DOHH2 (cell line): Measurements from ENCODE around the gene FAM171A1.

Experiments
- H3F3A ChIP-seq: fragments of 200-600 bp; sonication (generic), shearing (Covaris generic); 2 replicates; pipeline ENCODE4 v1.6.0; 2016; ENCODE audit warnings: antibody characterized with exemption, mild to moderate bottlenecking; ENCODE audit not compliant: control insufficient read depth, insufficient read depth
- H3K27ac ChIP-seq: fragments of 200-600 bp; sonication (generic); 2 replicates; pipeline ENCODE4 v1.5.1; 2014; ENCODE audit warnings: low read depth, mild to moderate bottlenecking, low read length, moderate library complexity
- H3K27me3 ChIP-seq: fragments of 200-600 bp; sonication (generic); 2 replicates; pipeline ENCODE4 v1.6.1; 2014; ENCODE audit warnings: mild to moderate bottlenecking, low read length, mixed read lengths; ENCODE audit not compliant: control insufficient read depth
- H3K36me3 ChIP-seq: fragments of 200-600 bp; sonication (generic); 2 replicates; pipeline ENCODE4 v1.6.1; 2014; ENCODE audit warnings: mild to moderate bottlenecking, low read length, moderate library complexity, mixed read lengths; ENCODE audit not compliant: control insufficient read depth
- H3K4me1 ChIP-seq: fragments of 200-600 bp; sonication (generic); 2 replicates; pipeline ENCODE4 v1.6.1; 2014; ENCODE audit warnings: mild to moderate bottlenecking, low read length, mixed read lengths; ENCODE audit not compliant: control insufficient read depth
- H3K4me2 ChIP-seq: fragments of 200-600 bp; sonication (generic); 2 replicates; pipeline ENCODE4 v1.6.0; 2014; ENCODE audit warnings: mild to moderate bottlenecking, low read length, moderate library complexity
- H3K4me3 ChIP-seq: fragments of 200-600 bp; sonication (generic); 2 replicates; pipeline ENCODE4 v1.5.1; 2014; ENCODE audit warnings: mild to moderate bottlenecking, low read length, mixed read lengths
- H3K79me2 ChIP-seq: fragments of 200-600 bp; sonication (generic); 2 replicates; pipeline ENCODE4 v1.6.1; 2014; ENCODE audit warnings: mild to moderate bottlenecking, low read length, mixed read lengths; ENCODE audit not compliant: control insufficient read depth
- H3K9me2 ChIP-seq: fragments of 200-600 bp; sonication (generic); replicated peaks from 2 replicates; pipeline ENCODE4 v1.6.1; 2014; ENCODE audit warnings: mild to moderate bottlenecking, low read length, mixed read lengths; ENCODE audit not compliant: control insufficient read depth
- H3K9me3 ChIP-seq: fragments of 200-600 bp; sonication (generic); 2 replicates; pipeline ENCODE4 v1.6.1; 2014; ENCODE audit warnings: antibody characterized with exemption, low read length, mixed read lengths; ENCODE audit not compliant: control insufficient read depth, insufficient read depth
- H4K20me1 ChIP-seq: fragments of 200-600 bp; sonication (generic); 2 replicates; pipeline ENCODE4 v1.6.0; 2014; ENCODE audit warnings: low read depth, mild to moderate bottlenecking, antibody characterized with exemption, low read length, moderate library complexity; ENCODE audit not compliant: control insufficient read depth, insufficient read depth
- EZH2phosphoT487 ChIP-seq: fragments of 200-600 bp; sonication (generic); IDR thresholded peaks from 2 replicates; pipeline ENCODE4 v1.6.1; 2017; ENCODE audit warnings: borderline replicate concordance, mild to moderate bottlenecking, antibody characterized with exemption, low read length, moderate library complexity, mixed read lengths
- TF ChIP-seq, protein P1 (sequence below): fragments of 200-600 bp; sonication (generic); IDR thresholded peaks from one replicate; pipeline ENCODE4 v1.5.1; 2014; ENCODE audit warnings: antibody characterized with exemption, mild to moderate bottlenecking, low read depth, low read length; ENCODE audit not compliant: poor library complexity, severe bottlenecking

The FAM171A1 gene

DNA sequence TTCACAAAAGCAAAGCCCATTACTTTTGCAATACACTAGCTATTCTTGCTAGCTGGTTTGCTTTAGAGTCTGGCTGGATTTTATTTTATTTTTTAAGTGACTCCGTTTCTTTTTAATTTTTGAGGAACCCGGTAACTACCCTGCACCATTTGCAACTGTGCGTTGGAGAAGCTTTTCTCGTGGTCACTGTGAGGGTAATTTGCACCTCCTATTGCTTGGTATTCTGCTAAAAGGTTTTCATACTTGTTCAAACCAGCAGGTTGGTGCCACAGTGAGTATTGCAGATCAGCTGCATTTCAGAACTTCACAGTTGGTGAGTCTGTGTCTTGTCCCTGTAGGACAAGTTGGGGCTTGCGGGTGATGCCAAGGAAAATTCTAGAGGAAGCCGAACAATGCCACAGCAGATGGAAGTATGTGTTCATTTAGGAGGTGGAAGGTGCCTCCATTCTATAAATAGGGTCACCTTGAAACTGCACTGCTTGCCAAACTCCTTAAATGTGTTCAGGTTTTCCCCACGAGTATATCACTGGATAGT is 198.7 kb downstream of the FAM171A1 start:
- Histone ChIP-seq H4K20me1 (no peaks in the 10 kb centered on the region), H3K27ac (no peak overlapping the region), H3K36me3 (no peaks in the 10 kb centered on the region), H3K27me3 (peaks cover 25% of the 10 kb centered on the region), H3K4me2 (no peak overlapping the region), H3K9me2 (no peaks in the 10 kb centered on the region), H3F3A (no peaks in the 10 kb centered on the region), H3K9me3 (no peaks in the 10 kb centered on the region), H3K4me3 (no peak overlapping the region), H3K4me1 (peaks cover 11% of the 10 kb centered on the region), H3K79me2 (no peaks in the 10 kb centered on the region)
- TF ChIP-seq EZH2phosphoT487, result no peak
- TF ChIP-seq, protein P1, sequence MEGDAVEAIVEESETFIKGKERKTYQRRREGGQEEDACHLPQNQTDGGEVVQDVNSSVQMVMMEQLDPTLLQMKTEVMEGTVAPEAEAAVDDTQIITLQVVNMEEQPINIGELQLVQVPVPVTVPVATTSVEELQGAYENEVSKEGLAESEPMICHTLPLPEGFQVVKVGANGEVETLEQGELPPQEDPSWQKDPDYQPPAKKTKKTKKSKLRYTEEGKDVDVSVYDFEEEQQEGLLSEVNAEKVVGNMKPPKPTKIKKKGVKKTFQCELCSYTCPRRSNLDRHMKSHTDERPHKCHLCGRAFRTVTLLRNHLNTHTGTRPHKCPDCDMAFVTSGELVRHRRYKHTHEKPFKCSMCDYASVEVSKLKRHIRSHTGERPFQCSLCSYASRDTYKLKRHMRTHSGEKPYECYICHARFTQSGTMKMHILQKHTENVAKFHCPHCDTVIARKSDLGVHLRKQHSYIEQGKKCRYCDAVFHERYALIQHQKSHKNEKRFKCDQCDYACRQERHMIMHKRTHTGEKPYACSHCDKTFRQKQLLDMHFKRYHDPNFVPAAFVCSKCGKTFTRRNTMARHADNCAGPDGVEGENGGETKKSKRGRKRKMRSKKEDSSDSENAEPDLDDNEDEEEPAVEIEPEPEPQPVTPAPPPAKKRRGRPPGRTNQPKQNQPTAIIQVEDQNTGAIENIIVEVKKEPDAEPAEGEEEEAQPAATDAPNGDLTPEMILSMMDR, result no peak

DNA sequence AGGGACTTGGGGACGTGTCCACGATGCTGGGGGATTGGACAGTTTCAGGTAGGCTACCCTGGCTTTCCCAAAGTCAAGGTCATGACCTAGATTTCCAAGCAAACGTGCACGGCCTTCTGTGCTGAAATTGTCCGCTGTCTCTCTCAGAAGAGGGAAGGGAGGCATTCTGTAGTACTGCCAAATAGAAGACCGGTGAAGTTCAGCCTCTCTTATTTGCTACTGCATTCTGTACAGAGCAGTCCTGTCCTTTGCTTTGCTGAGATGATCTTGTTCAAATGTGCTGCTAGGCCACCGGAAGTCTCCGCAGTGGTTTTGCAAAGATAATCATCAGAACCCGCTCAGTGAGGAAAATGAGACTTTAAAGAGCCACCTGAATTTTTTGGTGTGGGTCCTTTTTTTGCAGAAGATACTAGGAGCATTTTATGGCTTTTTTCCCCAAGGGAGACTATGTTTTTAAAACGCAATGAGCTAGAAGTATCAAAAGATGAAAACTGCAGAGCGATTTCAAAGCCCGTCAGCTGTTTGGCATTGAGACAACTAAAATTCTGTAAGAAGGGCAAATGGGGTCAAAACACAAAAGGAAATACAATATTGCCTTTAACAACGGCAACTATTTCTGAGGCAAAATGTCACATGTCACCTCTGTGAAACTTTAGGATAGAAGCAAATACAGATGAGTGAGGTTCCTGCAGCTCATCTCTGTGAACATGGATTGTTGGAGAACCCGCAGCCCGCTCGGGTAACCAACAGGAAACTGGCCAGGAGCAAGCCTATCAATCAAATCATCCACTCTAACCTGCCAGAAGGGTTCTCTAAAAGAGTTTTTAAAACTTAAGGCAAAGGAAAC is 201.3 kb downstream of the FAM171A1 start:
- no peak overlapping the region for H3K27ac ChIP-seq
- H4K20me1 ChIP-seq, result no peaks in the 10 kb centered on the region
- no peaks in the 10 kb centered on the region for H3K79me2 ChIP-seq
- TF ChIP-seq, protein P1, result no peak
- no peak for TF ChIP-seq EZH2phosphoT487
- no peak overlapping the region for H3K4me3 ChIP-seq
- H3K27me3 ChIP-seq, result peaks cover 43% of the 10 kb centered on the region
- H3K4me1 ChIP-seq, result peaks cover 13% of the 10 kb centered on the region
- H3F3A ChIP-seq, result no peaks in the 10 kb centered on the region
- no peak overlapping the region for H3K4me2 ChIP-seq
- H3K9me2 ChIP-seq, result no peaks in the 10 kb centered on the region
- no peaks in the 10 kb centered on the region for H3K36me3 ChIP-seq
- no peaks in the 10 kb centered on the region for H3K9me3 ChIP-seq

DNA sequence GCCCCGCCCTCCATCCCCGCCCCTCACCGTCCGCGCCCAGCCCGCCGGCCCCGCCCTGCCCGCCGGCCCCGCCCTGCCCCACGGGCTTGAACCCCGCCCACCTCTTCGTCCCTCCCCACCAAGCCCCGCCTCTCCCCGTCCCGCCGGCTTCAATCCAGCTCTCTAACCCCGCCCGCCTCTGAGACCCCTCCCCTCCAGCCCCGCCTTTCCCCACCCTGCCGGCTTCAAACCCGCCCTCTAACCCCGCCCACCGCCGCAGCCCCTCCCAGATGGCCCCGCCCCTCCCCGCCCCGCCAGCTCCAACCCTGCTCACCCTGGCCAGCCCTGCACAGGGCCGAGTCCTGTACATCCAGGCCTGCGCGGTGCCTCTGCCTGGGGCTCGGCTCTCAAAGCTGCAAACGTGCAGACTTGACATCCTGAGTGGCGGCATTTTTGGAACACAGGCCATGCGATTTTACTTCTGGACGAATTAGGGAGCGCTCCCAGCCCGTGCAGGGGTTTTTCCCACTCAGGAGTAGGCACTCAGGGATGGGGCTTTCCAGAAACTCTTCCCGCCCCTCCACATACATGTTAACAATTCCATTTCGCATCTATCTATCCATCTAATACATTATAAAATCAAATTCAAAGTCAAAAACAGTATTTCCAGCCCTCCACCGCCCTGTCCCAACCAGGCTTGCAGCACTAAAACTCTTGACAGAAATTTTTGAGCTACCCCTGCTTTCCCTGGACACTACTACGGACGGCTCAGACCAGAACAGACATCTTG is 202.1 kb downstream of the FAM171A1 start:
- Histone ChIP-seq H3K4me1 (peaks cover 13% of the 10 kb centered on the region), H3K9me2 (no peaks in the 10 kb centered on the region), H3K9me3 (no peaks in the 10 kb centered on the region), H3K27me3 (peaks cover 46% of the 10 kb centered on the region), H3K79me2 (no peaks in the 10 kb centered on the region), H3K4me3 (peak overlapping the region; percentile 51), H4K20me1 (no peaks in the 10 kb centered on the region), H3K36me3 (no peaks in the 10 kb centered on the region), H3K27ac (no peak overlapping the region), H3F3A (no peaks in the 10 kb centered on the region), H3K4me2 (peak overlapping the region; percentile 58)
- TF ChIP-seq EZH2phosphoT487, result no peak
- TF ChIP-seq, protein P1, result no peak
